ENCODE results near the gene OCA2.

GRCh38 chr15:27851858-27852210, 247.3 kb downstream of the OCA2 start:
- TF ChIP-seq CTCF (optimal IDR thresholded peaks at IDR 0.05 in 1 of 3, IDR thresholded peaks at IDR 0.05 in 1 of 3, conservative IDR thresholded peaks at IDR 0.05 in 1 of 3; ENCODE audit: extremely low read depth in 1 of 3, insufficient read depth in 2 of 3, low read length in 3 of 3) (no peak), EZH2 (IDR thresholded peaks at IDR 0.05; ENCODE audit: low read length) (no peak)
